ENCODE data around the gene SURF1.

SURF1 gene

GRCh38 chr9:133384736-133385321 is 28.5 kb upstream of the SURF1 start:
- Histone ChIP-seq H3K4me3 (ENCODE audit: severe bottlenecking) (no peak overlapping the region), H3K9me3 (ENCODE audit: severe bottlenecking) (no peaks in the 10 kb centered on the region), H3K36me3 (ENCODE audit: low read depth) (no peaks in the 10 kb centered on the region), H3K27ac (ENCODE audit: poor library complexity, severe bottlenecking) (no peak overlapping the region), H3K4me1 (ENCODE audit: insufficient read depth, poor library complexity, severe bottlenecking) (no peaks in the 10 kb centered on the region), H3K27me3 (ENCODE audit: insufficient read depth, poor library complexity, severe bottlenecking) (no peaks in the 10 kb centered on the region)
- no peak for TF ChIP-seq CTCF (IDR thresholded peaks at IDR 0.05; ENCODE audit: poor library complexity, severe bottlenecking)
- DNase-seq (ENCODE audit: low spot score) (no peak), ATAC-seq (ENCODE audit: low read depth) (no peak)

GRCh38 chr9:133383438-133383837 is 27.2 kb upstream of the SURF1 start:
- ATAC-seq (ENCODE audit: low read depth) = no peak

GRCh38 chr9:133382507-133383141 is 26.3 kb upstream of the SURF1 start:
- Histone ChIP-seq H3K9me3 (ENCODE audit: severe bottlenecking) (no peaks in the 10 kb centered on the region), H3K4me3 (ENCODE audit: severe bottlenecking) (no peak overlapping the region), H3K36me3 (ENCODE audit: low read depth) (no peaks in the 10 kb centered on the region), H3K27ac (ENCODE audit: poor library complexity, severe bottlenecking) (no peak overlapping the region), H3K27me3 (ENCODE audit: insufficient read depth, poor library complexity, severe bottlenecking) (no peaks in the 10 kb centered on the region), H3K4me1 (ENCODE audit: insufficient read depth, poor library complexity, severe bottlenecking) (no peaks in the 10 kb centered on the region)
- ATAC-seq (ENCODE audit: low read depth) (no peak), DNase-seq (ENCODE audit: low spot score) (no peak)
- TF ChIP-seq CTCF (IDR thresholded peaks at IDR 0.05; ENCODE audit: poor library complexity, severe bottlenecking) = no peak

More at GRCh38 chr9:133383438-133383837, 27.2 kb upstream of the SURF1 start:
- Histone ChIP-seq H3K27me3 (ENCODE audit: insufficient read depth, poor library complexity, severe bottlenecking) (no peaks in the 10 kb centered on the region), H3K4me3 (ENCODE audit: severe bottlenecking) (no peak overlapping the region), H3K4me1 (ENCODE audit: insufficient read depth, poor library complexity, severe bottlenecking) (no peaks in the 10 kb centered on the region), H3K9me3 (ENCODE audit: severe bottlenecking) (no peaks in the 10 kb centered on the region), H3K36me3 (ENCODE audit: low read depth) (no peaks in the 10 kb centered on the region), H3K27ac (ENCODE audit: poor library complexity, severe bottlenecking) (no peak overlapping the region)
- no peak for TF ChIP-seq CTCF (IDR thresholded peaks at IDR 0.05; ENCODE audit: poor library complexity, severe bottlenecking)
- no peak for DNase-seq (ENCODE audit: low spot score)

- H3K4me3 ChIP-seq (ENCODE audit: severe bottlenecking) = no peak overlapping the region
- TF ChIP-seq CTCF (IDR thresholded peaks at IDR 0.05; ENCODE audit: poor library complexity, severe bottlenecking) = no peak
- no peaks in the 10 kb centered on the region for H3K36me3 ChIP-seq (ENCODE audit: low read depth)
- no peak overlapping the region for H3K27ac ChIP-seq (ENCODE audit: poor library complexity, severe bottlenecking)
- no peaks in the 10 kb centered on the region for H3K9me3 ChIP-seq (ENCODE audit: severe bottlenecking)
- H3K27me3 ChIP-seq (ENCODE audit: insufficient read depth, poor library complexity, severe bottlenecking) = no peaks in the 10 kb centered on the region
- no peaks in the 10 kb centered on the region for H3K4me1 ChIP-seq (ENCODE audit: insufficient read depth, poor library complexity, severe bottlenecking)
- DNase-seq (ENCODE audit: low spot score) = no peak
- ATAC-seq (ENCODE audit: low read depth) = no peak
Observed at GRCh38 chr9:133380734-133381133, 24.4 kb upstream of the SURF1 start.
